M059J (cell line): ENCODE data around the gene PIP4K2A. TPM values are rescaled to one million over a fixed set of nuclear protein-coding genes. Genes with fewer than 3 reads are reported as not detected.
A peak's percentile ranks its signal among the peaks of the same experiment; 100 is the strongest.
"Not testable (repeated sequence)": the region's sequence is repeated elsewhere in the genome, so short reads cannot be mapped to it uniquely, and the experiment has no call there.

Experiments
- DNase-seq: peaks from one replicate; pipeline ENCODE4 v3.0.0-alpha.2; 2012; ENCODE audit warnings: low read depth
- total RNA-seq: library from RNA; depleted of rRNA; stranded (reverse); fragments of >200 nt; shearing (Covaris generic); gene quantifications from 2 replicates; pipeline ENCODE4 v1.2.3, GENCODE V29; 2014; rRNA removed

The PIP4K2A gene
- 18.9 and 26.6 TPM in 2 replicates for total RNA-seq

DNA sequence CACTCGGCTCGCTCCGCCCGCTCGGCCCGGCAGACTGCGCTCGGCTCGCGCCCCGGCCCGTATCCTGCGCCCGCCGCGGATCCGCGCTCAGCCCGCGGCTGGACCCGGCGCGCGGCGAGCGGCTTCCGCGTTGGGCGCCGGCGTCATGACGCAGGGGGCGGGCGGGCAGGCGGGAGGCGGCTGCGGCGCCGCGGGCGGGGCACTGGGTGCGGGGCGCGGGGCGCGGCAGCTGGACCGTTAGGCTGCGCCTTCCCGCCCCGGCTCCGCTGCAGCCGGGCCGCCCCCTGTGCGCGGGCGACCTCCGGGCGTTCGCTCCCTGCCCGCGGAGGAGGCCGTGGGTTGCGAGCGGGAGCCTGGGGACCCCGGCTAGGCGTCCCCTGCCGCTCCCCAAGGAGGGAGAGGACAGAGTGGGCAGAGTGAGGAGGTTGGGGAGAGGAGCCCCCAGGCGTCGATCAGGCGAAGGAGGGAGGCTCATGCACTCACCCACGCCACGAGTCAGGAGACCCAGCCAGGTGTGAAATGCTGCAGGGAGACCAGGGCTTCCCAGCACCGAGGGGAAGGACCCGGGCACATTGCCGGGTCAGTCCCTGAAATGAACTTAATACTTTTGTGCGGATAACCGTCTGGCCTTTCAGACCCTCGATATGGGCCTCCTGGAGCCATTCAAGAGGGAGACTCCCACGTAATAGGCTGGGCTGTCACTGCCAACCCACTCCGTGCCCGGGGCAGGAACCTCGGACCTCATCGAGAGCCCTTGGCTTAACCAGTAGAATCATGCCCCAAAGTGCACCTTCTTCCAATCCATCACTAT, at the start of gene PIP4K2A:
Gene PIP4K2A (minus strand): TSS at position 100 of the 811 bp plus-strand sequence. CDS start 252 bp downstream, outside the sequence.
- DNase-seq, result peak; percentile 55

- DNase-seq, result peak; percentile 8
Observed at GRCh38 chr10:22761569-22762220, 47.3 kb upstream of the PIP4K2A start.

DNA sequence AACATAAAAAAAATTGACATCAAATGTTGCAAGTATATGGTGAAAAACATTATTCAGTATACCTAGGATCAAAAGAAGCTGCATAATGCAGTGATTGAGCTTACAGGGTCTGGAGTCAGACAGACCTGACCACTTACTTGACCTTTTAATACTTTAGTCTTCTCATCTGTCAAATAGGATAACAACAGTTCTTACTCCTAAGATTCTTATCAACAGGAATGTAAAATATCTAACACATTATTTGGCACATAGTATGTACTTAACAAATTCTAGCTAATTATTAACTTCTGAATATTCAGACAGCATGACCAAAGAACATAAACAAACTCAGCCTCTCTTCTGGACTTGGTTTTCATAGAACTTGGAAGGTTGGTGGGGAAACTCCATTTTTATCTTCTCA, 45.6 kb upstream of the PIP4K2A start:
- DNase-seq, result no peak

DNA sequence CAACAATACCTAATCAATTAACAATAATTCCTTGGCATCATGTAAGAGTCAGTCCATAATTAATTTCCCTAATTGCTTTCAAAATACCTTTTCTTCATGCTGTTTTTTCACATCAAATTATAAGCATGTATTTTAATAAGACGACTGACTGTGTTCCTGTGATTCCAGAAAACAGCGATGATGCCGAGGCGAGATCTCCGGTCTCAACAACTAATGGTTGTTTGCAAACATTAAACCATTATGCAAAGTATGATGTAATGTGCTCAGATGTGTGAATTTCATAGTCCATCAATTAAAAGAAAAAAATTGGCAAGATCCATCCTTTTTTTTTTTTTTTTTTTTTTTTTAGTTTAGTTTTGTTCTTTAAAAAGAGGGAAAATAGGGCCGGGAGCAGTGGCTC, 44.5 kb upstream of the PIP4K2A start:
- DNase-seq, result no peak

- no peak for DNase-seq
Observed at GRCh38 chr10:22754296-22754695, 39.9 kb upstream of the PIP4K2A start.

DNA sequence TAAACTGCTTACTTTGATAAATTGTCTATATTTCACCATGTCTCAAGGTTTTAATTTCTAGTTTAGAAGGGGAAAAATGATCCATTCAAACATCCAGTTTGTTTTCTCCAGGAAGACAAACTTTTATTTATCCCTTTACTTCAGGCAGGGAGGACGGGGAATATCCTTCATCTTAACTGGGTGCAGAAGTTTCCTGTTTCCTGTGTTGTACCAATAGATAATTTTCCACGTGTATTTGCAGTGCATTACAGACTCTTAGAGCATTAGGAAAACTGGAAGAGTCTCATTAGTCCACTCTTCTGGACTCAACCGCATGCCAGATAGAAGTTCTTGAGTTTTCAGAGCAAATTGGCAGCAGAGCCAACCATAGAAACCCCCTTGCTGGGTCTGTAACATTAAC, 39.4 kb upstream of the PIP4K2A start:
- no peak for DNase-seq

- no peak for DNase-seq
Observed at GRCh38 chr10:22752272-22752889, 38.0 kb upstream of the PIP4K2A start.

DNA sequence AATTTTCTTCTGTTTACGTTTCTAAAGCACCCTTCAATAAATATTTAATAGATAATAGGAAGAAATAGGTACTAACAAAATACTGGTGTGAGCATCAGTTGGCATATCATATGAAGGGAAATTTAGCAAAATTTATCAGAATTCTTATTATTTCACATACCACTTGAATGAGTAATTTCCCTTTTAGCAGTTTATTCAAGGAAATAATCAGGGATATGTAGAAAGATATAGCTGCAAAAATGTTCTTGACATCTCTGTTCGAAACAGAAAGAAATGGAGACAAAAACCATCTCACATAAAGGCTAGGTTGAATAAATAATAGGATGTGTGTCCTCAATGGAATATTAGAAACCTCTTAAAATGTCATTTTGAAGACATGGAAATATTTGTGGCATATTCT, 35.8 kb upstream of the PIP4K2A start:
- no peak for DNase-seq

DNA sequence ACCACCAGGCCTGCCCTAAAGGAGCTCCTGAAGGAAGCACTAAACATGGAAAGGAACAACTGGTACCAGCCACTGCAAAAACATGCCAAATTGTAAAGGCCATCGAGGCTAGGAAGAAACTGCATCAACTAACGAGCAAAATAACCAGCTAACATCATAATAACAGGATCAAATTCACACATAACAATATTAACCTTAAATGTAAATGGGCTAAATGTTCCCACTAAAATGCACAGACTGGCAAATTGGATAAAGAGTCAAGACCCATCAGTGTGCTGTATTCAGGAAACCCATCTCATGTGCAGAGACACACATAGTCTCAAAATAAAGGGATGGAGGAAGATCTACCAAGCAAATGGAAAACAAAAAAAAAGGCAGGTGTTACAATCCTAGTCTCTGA, 30.5 kb upstream of the PIP4K2A start:
- not testable (repeated sequence) for DNase-seq

GRCh38 chr10:22742678-22743077, 28.3 kb upstream of the PIP4K2A start:
- DNase-seq, result no peak

DNA sequence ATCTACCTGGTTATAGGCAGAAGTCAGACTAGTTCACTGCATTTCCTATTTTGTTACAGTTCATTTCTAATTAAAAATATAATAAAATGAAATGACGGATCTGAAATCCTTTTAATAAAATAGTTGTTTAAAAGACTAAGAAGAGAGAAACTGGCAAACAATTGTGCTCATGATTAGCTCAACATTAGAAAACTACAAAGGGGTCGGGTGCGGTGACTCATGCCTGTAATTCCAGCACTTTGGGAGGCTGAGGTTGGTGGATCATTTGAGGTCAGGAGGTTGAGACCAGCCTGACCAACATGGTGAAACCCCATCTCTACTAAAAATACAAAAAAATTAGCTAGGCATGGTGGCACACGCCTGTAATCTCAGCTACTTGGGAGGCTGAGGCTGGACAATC, 27.3 kb upstream of the PIP4K2A start:
- DNase-seq, result peak; percentile 70

GRCh38 chr10:22740180-22740579, 25.8 kb upstream of the PIP4K2A start:
- peak; percentile 68 for DNase-seq

GRCh38 chr10:22737587-22737986, 23.2 kb upstream of the PIP4K2A start:
- DNase-seq, result peak; percentile 69

GRCh38 chr10:22736134-22736533, 21.8 kb upstream of the PIP4K2A start:
- DNase-seq, result peak; percentile 44

DNA sequence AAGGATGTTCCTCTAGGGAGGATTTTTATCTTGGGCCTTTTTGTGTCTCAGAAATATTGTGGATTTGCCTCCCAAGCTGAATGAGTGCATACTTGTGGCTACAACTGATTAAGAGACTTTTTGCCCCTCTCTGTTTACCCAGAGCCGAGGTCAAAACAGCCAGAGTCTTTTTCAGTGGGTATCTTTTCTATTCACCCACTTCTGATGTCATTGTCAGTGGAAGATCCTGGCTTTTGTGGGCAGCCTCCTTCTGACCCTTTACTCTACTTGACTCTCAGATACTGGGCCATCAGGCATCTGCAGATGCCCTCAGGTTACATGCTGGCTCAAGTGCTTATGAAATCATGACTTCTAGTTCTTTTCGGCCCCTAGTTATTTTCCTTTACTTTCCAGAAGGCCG, 19.6 kb upstream of the PIP4K2A start:
- DNase-seq, result peak; percentile 23

- DNase-seq, result no peak
Observed at GRCh38 chr10:22727663-22728062, 13.3 kb upstream of the PIP4K2A start.

DNA sequence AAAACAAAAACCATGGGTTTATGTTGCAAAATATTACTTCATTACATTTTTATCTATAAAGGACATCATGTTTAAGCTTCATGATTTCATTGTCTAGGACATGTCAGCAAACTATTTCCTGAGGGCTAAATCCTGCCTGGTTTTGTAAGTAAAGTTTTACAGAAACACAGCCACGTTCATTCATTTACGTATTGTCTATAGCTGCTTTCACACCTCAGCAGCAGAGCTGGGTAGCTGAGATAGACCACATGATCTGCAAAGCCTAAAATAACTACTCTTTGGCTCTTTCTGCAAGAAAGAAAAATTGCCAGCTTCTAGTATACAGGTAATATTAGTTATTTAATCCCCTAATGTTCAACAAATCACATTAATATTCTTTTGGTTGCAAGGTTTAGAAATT, 12.7 kb upstream of the PIP4K2A start:
- no peak for DNase-seq

GRCh38 chr10:22724773-22725172, 10.4 kb upstream of the PIP4K2A start:
- no peak for DNase-seq

DNA sequence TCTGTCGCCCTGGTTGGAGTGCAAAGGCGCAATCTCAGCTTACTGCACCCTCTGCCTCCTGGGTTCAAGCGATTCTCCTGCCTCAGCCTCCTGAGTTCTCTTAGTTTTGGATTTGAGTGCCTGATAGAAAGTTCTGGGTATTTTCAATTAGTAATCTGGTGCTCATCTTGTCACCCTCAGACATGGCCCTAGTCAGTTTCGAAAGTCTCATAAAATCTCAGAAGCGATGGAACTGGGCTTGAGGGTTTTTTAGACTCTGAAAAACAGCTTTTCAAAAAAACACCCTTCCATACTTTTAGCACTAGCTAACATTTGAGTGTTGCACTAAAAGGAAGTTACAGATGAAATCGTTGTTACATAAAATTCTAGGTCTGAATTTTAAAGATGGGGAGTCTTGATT, 9.4 kb upstream of the PIP4K2A start:
- no peak for DNase-seq

DNA sequence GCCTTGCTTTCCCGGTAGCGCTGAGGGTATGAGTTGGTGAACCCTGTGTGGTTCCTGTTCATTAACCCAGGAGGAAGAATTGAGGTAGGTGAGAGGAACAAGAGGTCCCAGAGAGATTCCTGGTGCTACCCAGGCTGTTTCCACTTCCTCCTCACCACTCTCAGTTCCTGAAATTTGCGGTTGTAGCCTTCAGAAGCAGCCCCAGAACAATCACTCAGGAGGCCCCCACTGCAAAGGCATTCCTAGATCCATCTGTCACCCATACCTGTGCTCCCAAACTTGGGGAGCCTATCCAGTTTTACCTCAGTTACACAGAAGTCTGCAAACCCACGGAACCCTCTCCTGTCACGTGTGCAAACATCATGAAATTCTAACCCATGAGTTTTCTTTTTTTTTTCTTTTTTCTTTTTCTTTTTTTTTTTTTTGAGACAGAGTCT, 9.0 kb upstream of the PIP4K2A start:
- DNase-seq, result no peak

DNA sequence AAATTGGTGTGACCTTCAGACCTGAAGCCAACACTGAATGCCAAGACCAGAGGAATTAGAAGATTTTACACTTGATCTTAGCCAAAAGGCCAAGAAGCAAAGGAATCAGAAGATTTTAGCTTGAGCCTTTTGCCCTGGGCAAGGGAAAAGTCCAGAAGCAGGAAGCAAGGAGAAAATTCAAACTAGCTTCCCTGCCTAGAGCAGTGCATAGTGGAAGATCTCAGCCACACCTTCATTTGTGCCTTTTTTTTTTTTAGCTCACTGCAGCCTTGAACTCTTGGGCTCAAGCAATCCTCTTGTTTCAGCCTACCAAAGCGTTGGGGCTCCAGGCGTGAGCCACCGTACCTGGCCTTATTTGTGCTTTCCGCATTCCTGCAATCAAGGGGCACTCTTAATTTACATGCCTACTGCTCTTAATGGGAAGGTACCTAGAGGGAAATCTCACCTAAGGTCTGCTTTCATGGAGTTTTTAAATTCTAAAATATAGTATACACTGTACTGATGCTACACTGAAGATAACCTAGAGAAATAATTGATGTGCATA, 8.3 kb upstream of the PIP4K2A start:
- DNase-seq, result no peak

GRCh38 chr10:22720667-22721066, 6.3 kb upstream of the PIP4K2A start:
- no peak for DNase-seq
